ENCODE results near the gene MTAP. TPM values are rescaled to one million over a fixed set of nuclear protein-coding genes. Genes with fewer than 3 reads are reported as not detected.

MTAP gene
- total RNA-seq, 1 donor, result 30.4 TPM

GRCh38 chr9:21965401-21965951 lies 163.0 kb downstream of the MTAP start:
- Histone ChIP-seq H2AFZ (ENCODE audit: low read length) (peak overlapping the region; percentile 91), H3K27me3 (ENCODE audit: insufficient read depth, low read length) (peaks cover 42% of the 10 kb centered on the region), H3K4me2 (ENCODE audit: insufficient read depth, low read length) (peak overlapping the region; percentile 97)

GRCh38 chr9:21966140-21966851 lies 163.9 kb downstream of the MTAP start:
- Histone ChIP-seq H3K27me3 (ENCODE audit: insufficient read depth, low read length) (peaks cover 50% of the 10 kb centered on the region), H2AFZ (ENCODE audit: low read length) (peak overlapping the region; percentile 91), H3K36me3 (ENCODE audit: insufficient read depth, low read length) (peaks cover 5% of the 10 kb centered on the region), H3K9me3 (ENCODE audit: low read depth, low read length) (no peaks in the 10 kb centered on the region), H3K79me2 (ENCODE audit: insufficient read depth, low read length) (no peaks in the 10 kb centered on the region), H3K4me3 (ENCODE audit: insufficient read depth, low read length) (peak overlapping the region; percentile 74), H3K27ac (ENCODE audit: low read depth, low read length) (no peak overlapping the region), H3K4me2 (ENCODE audit: insufficient read depth, low read length) (peak overlapping the region; percentile 97), H3K4me1 (ENCODE audit: insufficient read depth, low read length) (peaks cover 20% of the 10 kb centered on the region), H4K20me1 (ENCODE audit: insufficient read depth, low read length) (peaks cover 6% of the 10 kb centered on the region)
- no peak for TF ChIP-seq CTCF (IDR thresholded peaks at IDR 0.05; ENCODE audit: extremely low read depth, low read depth, low read length)
- DNase-seq (ENCODE audit: insufficient read length, low spot score, missing footprints), result peak; percentile 79

More at GRCh38 chr9:21965401-21965951, 163.0 kb downstream of the MTAP start:
- Histone ChIP-seq H4K20me1 (ENCODE audit: insufficient read depth, low read length) (peaks cover 6% of the 10 kb centered on the region), H3K4me1 (ENCODE audit: insufficient read depth, low read length) (peaks cover 20% of the 10 kb centered on the region), H3K27ac (ENCODE audit: low read depth, low read length) (peak overlapping the region; percentile 48), H3K9me3 (ENCODE audit: low read depth, low read length) (no peaks in the 10 kb centered on the region), H3K36me3 (ENCODE audit: insufficient read depth, low read length) (peaks cover 5% of the 10 kb centered on the region), H3K79me2 (ENCODE audit: insufficient read depth, low read length) (no peaks in the 10 kb centered on the region), H3K4me3 (ENCODE audit: insufficient read depth, low read length) (peak overlapping the region; percentile 74)
- peak; percentile 97 for DNase-seq (ENCODE audit: insufficient read length, low spot score, missing footprints)
- TF ChIP-seq CTCF (IDR thresholded peaks at IDR 0.05; ENCODE audit: extremely low read depth, low read depth, low read length), result peak; percentile 63

- H3K36me3 ChIP-seq (ENCODE audit: insufficient read depth, low read length), result peaks cover 5% of the 10 kb centered on the region
- no peak for TF ChIP-seq CTCF (IDR thresholded peaks at IDR 0.05; ENCODE audit: extremely low read depth, low read depth, low read length)
- H3K4me1 ChIP-seq (ENCODE audit: insufficient read depth, low read length), result peaks cover 24% of the 10 kb centered on the region
- H3K27ac ChIP-seq (ENCODE audit: low read depth, low read length), result no peak overlapping the region
- no peak for DNase-seq (ENCODE audit: insufficient read length, low spot score, missing footprints)
- no peak overlapping the region for H2AFZ ChIP-seq (ENCODE audit: low read length)
- no peaks in the 10 kb centered on the region for H3K9me3 ChIP-seq (ENCODE audit: low read depth, low read length)
- no peaks in the 10 kb centered on the region for H3K79me2 ChIP-seq (ENCODE audit: insufficient read depth, low read length)
- H3K4me3 ChIP-seq (ENCODE audit: insufficient read depth, low read length), result no peak overlapping the region
- no peak overlapping the region for H3K4me2 ChIP-seq (ENCODE audit: insufficient read depth, low read length)
- peaks cover 58% of the 10 kb centered on the region for H3K27me3 ChIP-seq (ENCODE audit: insufficient read depth, low read length)
- H4K20me1 ChIP-seq (ENCODE audit: insufficient read depth, low read length), result peaks cover 7% of the 10 kb centered on the region
Measured at GRCh38 chr9:21967169-21967568, 164.7 kb downstream of the MTAP start.

GRCh38 chr9:21967702-21968101 lies 165.3 kb downstream of the MTAP start:
- no peaks in the 10 kb centered on the region for H3K79me2 ChIP-seq (ENCODE audit: insufficient read depth, low read length)
- no peak overlapping the region for H2AFZ ChIP-seq (ENCODE audit: low read length)
- no peak overlapping the region for H3K27ac ChIP-seq (ENCODE audit: low read depth, low read length)
- peaks cover 63% of the 10 kb centered on the region for H3K27me3 ChIP-seq (ENCODE audit: insufficient read depth, low read length)
- H3K36me3 ChIP-seq (ENCODE audit: insufficient read depth, low read length), result peaks cover 5% of the 10 kb centered on the region
- peaks cover 24% of the 10 kb centered on the region for H3K4me1 ChIP-seq (ENCODE audit: insufficient read depth, low read length)
- no peaks in the 10 kb centered on the region for H3K9me3 ChIP-seq (ENCODE audit: low read depth, low read length)
- H3K4me3 ChIP-seq (ENCODE audit: insufficient read depth, low read length), result no peak overlapping the region
- DNase-seq (ENCODE audit: insufficient read length, low spot score, missing footprints), result no peak
- TF ChIP-seq CTCF (IDR thresholded peaks at IDR 0.05; ENCODE audit: extremely low read depth, low read depth, low read length), result no peak
- H3K4me2 ChIP-seq (ENCODE audit: insufficient read depth, low read length), result no peak overlapping the region
- H4K20me1 ChIP-seq (ENCODE audit: insufficient read depth, low read length), result peaks cover 12% of the 10 kb centered on the region

Measured in osteoblast (primary cell).